Measurements from ENCODE around the gene MCRIP1. TPM values are rescaled to one million over a fixed set of nuclear protein-coding genes. Genes with fewer than 3 reads are reported as not detected.
A peak's percentile ranks its signal among the peaks of the same experiment; 100 is the strongest.

Gene MCRIP1
- total and polyA plus RNA-seq, 7 donors: 37.0 to 129 (median 116) TPM

DNA sequence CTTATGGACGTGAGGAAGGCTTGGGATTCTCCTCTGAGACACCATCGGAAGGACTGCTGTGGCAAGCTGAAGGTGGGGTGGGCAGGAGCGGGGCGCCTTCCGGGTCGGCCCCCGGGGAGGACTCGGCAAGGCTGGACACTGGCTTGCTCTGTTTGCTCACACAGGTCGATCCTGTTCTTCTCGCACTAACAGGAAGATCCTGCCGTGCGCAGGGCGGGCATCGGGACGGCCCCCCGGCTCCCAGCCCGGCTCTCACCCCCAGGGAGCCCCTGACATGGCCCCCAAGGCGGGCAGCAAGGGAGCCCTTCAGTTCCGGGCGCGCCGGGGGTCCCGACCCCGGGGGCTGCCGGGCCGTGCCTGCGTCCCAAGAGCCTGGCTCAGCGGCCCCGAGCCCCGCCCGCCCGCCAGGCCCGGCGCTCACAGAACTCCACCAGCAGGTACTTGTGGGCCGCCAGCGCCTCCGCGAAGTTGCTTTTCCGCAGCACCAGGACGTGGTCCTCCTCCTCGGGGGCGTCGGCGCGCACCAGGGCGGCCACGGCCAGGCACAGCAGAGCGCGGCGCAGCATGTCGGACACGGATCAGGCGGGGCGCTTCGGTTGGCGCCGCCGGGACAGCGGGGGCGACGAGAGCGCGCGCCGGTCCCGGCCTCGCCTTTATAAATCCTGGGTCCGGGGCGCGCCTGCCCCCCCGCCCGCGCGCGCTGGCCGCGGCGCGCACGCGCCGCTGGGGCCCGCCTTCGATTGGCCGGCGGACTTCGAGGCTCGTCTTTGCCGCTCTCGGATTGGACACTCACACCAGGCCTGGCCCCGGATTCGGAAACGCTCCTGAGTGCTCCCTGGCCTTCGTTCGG lies 27.0 kb upstream of the MCRIP1 start, which contains the start of gene P4HB:
Gene P4HB, minus strand, starts transcription at position 630 of the 850 bp plus-strand sequence. Its CDS starts 64 bp downstream, at position 566.
- intact Hi-C loops (cut with DNase I): loop anchor here (5.0 kb wide), 1 partner anchor 38 kb away; no protein-coding TSS in a partner anchor
- H3K4me1 ChIP-seq: peaks cover 0 to 60% (median 37%) of the 10 kb centered on the region in 4 donors
- TF ChIP-seq POLR2AphosphoS5 (IDR thresholded peaks at IDR 0.05): peak; percentile 53 to 90 (median 84)
- TF ChIP-seq POLR2A (IDR thresholded peaks at IDR 0.05): peak in 1 of 2 donors; percentile 32
- TF ChIP-seq EP300 (IDR thresholded peaks at IDR 0.05): no peak
- H3K9me3 ChIP-seq: no peaks in the 10 kb centered on the region
- H3K36me3 ChIP-seq: peaks cover 0 to 54% (median 15%) of the 10 kb centered on the region in 4 donors
- no peaks in the 10 kb centered on the region for H3K27me3 ChIP-seq
- 0% methylated on average over 95 of the region's 95 CpGs for WGBS, 2 donors
- no peak for DNase-seq
- H3K4me3 ChIP-seq: peak within 1 kb of the TSS; percentile 80 to 95 (median 89)
- H3K27ac ChIP-seq: peak within 1 kb of the TSS; percentile 96 to 99 (median 98)

DNA sequence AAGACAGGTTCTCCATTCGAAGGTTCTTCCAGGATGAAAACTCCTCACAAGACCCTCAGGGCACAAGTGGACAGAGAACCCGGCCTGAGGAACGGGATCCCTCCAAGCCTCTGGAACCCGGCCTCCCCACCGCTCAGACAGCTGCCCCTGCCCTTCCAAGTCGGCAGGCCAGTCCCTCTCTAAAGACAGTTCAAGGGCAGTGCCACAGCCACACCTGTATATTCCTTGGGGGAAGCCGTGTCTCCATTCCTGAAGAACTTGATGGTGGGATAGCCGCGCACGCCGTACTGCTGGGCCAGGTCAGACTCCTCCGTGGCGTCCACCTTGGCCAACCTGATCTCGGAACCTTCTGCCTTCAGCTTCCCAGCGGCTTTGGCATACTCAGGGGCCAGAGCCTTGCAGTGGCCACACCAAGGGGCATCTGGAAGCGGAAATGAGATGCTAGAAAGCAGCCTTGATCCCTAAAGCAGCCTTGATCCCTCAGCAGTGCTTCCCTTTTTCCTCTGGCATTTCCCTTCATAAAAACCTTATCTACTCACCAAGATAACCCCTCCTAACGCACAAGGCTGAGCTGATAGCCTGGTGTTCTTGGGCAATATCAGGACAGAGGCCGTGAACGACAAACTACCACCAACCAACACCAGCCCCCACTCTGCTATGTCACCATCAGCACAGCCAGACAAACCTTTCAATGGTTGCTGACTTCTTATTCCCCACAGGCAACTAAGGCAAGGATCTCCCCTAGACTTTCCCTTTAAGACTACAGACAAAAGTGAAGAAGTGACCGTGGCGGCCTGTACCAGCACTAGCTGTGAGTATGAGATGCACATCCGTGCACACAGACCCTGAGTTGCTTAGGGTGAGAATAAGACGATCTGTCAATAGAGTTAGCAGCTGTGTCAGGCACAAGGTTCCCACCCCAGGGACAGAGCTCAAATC lies 26.1 kb upstream of the MCRIP1 start:
- peak overlapping the region; percentile 57 to 95 (median 78) for H3K4me3 ChIP-seq
- peak overlapping the region; percentile 90 to 98 (median 96) for H3K27ac ChIP-seq
- no peak for DNase-seq
- WGBS, 2 donors: 40 to 60% methylated on average over 23 of the region's 23 CpGs
- peaks cover 0 to 59% (median 38%) of the 10 kb centered on the region in 4 donors for H3K4me1 ChIP-seq
- TF ChIP-seq, protein P1, sequence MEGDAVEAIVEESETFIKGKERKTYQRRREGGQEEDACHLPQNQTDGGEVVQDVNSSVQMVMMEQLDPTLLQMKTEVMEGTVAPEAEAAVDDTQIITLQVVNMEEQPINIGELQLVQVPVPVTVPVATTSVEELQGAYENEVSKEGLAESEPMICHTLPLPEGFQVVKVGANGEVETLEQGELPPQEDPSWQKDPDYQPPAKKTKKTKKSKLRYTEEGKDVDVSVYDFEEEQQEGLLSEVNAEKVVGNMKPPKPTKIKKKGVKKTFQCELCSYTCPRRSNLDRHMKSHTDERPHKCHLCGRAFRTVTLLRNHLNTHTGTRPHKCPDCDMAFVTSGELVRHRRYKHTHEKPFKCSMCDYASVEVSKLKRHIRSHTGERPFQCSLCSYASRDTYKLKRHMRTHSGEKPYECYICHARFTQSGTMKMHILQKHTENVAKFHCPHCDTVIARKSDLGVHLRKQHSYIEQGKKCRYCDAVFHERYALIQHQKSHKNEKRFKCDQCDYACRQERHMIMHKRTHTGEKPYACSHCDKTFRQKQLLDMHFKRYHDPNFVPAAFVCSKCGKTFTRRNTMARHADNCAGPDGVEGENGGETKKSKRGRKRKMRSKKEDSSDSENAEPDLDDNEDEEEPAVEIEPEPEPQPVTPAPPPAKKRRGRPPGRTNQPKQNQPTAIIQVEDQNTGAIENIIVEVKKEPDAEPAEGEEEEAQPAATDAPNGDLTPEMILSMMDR (IDR thresholded peaks at IDR 0.05): no peak
- no peak for TF ChIP-seq EP300 (IDR thresholded peaks at IDR 0.05)
- no peak for TF ChIP-seq POLR2A (IDR thresholded peaks at IDR 0.05)
- no peak for TF ChIP-seq POLR2AphosphoS5 (IDR thresholded peaks at IDR 0.05)
- no peaks in the 10 kb centered on the region for H3K9me3 ChIP-seq
- no peaks in the 10 kb centered on the region for H3K27me3 ChIP-seq
- intact Hi-C loops (cut with DNase I): no loop called here
- H3K36me3 ChIP-seq: peaks cover 0 to 54% (median 23%) of the 10 kb centered on the region in 4 donors

DNA sequence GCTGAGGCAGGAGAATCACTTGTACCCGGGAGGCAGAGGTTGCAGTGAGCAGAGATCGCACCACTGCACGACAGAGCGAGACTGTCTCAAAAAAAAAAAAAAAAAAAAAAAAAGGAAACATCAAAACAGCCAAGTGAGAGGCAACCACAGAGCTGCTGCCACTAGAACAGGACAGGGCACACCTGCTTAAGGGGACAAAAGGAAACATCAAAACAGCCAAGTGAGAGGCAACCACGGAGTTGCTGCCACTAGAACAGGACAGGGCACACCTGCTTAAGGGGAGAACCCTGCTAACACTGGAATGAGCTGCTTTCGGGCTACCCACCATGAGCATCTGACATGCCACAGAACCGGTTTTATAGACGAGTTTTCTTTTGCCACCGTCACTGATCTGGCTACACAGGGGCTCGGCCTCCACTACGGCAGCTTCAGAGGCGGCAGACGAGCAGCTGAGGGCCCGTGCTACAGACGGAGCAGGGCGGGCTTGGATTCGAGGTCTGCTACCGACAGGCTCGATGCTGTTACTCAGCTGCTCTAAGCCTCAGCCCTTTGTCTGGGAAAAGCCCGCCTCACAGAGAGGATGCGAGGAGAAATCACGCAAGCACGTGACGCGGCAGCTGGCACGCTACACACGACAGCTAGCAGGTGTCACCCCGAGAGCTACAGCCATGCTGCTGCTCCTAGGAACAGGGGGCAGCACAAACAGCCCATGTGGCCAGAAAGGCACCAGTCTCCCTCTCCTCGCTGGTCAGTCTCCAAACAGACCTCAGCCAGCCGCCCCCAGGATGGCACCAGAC lies 25.3 kb upstream of the MCRIP1 start:
- no peak for DNase-seq
- Histone ChIP-seq H3K27ac (no peak overlapping the region), H3K9me3 (no peaks in the 10 kb centered on the region), H3K4me3 (peak overlapping the region in 1 of 4 donors; percentile 80), H3K36me3 (peaks cover 0 to 58% (median 32%) of the 10 kb centered on the region in 4 donors), H3K27me3 (no peaks in the 10 kb centered on the region), H3K4me1 (peaks cover 0 to 55% (median 38%) of the 10 kb centered on the region in 4 donors)
- intact Hi-C loops (cut with DNase I): no loop called here
- TF ChIP-seq EP300 (IDR thresholded peaks at IDR 0.05): no peak
- TF ChIP-seq, protein P1 (IDR thresholded peaks at IDR 0.05): no peak
- TF ChIP-seq POLR2AphosphoS5 (IDR thresholded peaks at IDR 0.05): no peak
- TF ChIP-seq POLR2A (IDR thresholded peaks at IDR 0.05): no peak
- WGBS, 2 donors: 85 to 89% methylated on average over 30 of the region's 30 CpGs

DNA sequence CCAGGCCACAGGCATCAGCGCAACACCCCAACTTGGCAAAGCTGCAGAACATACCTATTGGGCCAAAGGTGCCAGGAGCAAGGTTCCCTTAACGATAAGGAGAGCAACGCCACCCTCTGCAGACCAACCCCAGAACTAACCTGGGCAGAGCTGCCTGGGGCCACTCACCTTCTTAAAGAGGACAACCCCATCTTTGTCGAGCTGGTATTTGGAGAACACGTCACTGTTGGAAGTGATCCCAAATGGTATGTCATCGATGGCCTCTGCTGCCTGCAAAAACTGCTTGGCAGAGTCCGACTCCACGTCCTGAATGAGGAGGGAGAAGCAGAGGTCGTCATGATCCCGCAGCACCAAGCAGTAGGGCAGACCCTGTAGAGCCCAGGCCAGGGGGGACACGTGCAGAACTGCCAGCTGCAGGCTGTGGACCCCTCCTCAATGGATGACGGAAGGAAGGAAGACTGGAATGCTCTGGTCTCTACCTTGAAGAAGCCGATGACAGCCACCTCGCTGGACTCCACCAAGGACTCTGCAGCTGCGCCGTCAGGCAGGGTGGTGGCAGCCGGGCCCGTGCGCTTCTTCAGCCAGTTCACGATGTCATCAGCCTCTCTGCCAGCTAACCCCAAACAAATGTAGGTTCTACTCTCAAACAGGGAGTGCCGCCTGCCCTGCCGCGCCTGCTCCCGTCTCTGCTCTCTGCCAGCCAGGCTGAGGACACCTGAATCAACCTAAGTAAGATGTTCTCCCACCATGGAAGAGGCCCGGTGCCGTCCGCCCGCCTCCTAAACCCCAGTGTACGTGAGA lies 22.1 kb upstream of the MCRIP1 start:
- H3K4me3 ChIP-seq: no peak overlapping the region
- WGBS, 2 donors: 68 to 86% methylated on average over 29 of the region's 29 CpGs
- H3K36me3 ChIP-seq: peaks cover 19 to 87% (median 55%) of the 10 kb centered on the region in 4 donors
- no peak for DNase-seq
- no peak overlapping the region for H3K27ac ChIP-seq
- intact Hi-C loops (cut with DNase I): no loop called here
- no peak for TF ChIP-seq POLR2AphosphoS5 (IDR thresholded peaks at IDR 0.05)
- TF ChIP-seq POLR2A (IDR thresholded peaks at IDR 0.05): no peak
- TF ChIP-seq EP300 (IDR thresholded peaks at IDR 0.05): no peak
- TF ChIP-seq, protein P1 (IDR thresholded peaks at IDR 0.05): no peak
- no peaks in the 10 kb centered on the region for H3K9me3 ChIP-seq
- H3K27me3 ChIP-seq: no peaks in the 10 kb centered on the region
- peaks cover 0 to 33% (median 25%) of the 10 kb centered on the region in 4 donors for H3K4me1 ChIP-seq
